CD4-positive, alpha-beta T cell treated with Interleukin-17A for 4 hours (primary cell): ENCODE results near the gene ITGA1.
"Not testable (repeated sequence)": the region's sequence is repeated elsewhere in the genome, so short reads cannot be mapped to it uniquely, and the experiment has no call there.

Experiments
- DNase-seq: peaks from one replicate; pipeline ENCODE4 v3.0.0-alpha.2; 2020; ENCODE audit warnings: mixed read lengths

ITGA1 gene

GRCh38 chr5:52802974-52803336 is 15.2 kb downstream of the ITGA1 start:
- no peak for DNase-seq

GRCh38 chr5:52804387-52804791 is 16.7 kb downstream of the ITGA1 start:
- DNase-seq = no peak

GRCh38 chr5:52804981-52805380 is 17.3 kb downstream of the ITGA1 start:
- no peak for DNase-seq

DNA sequence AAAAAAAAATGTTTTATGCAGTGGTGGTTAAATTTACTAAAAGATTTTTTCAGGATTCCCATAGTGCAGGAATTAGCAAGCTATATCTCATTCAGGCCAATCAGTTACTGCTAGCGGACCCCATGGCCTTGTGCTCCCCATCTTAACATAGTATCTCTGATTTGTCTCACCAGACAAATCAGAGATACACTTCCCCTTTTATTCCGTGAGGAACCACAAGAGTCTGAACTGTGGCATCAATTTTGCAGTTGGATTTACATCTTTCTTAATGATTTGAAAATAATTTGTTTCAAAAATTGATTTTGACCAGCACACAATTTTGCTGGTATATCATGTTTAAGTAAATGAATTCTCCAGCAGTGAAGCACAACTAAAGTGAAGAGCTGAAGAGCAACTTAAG is 17.9 kb downstream of the ITGA1 start:
- DNase-seq = no peak

DNA sequence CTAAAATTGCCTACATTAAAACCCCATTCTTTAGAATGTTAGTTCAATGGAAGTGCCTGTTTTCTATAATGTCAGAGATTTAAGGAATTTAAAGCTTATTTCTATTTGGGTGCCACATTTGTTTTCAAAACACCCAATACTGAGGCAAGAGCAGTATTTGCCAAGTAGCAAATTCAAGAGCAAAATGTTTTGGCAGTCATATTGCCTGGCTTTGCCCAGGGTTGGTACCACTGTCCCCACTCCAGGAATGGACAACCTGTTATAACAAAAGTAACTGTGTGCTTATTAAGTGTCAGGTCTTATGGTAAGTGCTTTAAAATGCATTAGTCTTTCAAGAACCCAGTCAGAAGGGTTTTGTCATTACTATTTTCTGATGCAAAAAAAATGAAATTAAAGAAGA is 19.3 kb downstream of the ITGA1 start:
- no peak for DNase-seq

DNA sequence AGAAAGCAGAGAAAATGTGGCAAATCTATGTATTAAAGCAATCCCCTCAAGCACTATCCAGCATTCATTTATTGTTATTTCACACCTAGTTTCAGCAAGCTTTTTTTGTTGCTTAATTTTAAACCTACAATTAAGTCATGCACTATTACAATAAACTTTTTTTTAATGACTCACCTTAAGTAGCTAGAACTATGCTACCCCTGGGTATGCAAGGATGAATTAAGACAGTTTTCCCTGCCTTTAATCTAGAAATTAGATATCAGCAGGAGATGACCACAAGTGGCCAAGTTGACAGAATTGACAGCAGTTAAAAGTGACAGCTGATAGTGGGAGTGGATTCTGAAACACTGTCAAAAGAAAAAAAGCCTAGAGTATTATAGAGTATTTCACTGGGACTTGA is 20.0 kb downstream of the ITGA1 start:
- DNase-seq = no peak

- DNase-seq = no peak
Measured at GRCh38 chr5:52808316-52808901, 20.7 kb downstream of the ITGA1 start.

- no peak for DNase-seq
Measured at GRCh38 chr5:52809884-52810283, 22.2 kb downstream of the ITGA1 start.

- no peak for DNase-seq
Measured at GRCh38 chr5:52810426-52810825, 22.7 kb downstream of the ITGA1 start.

DNA sequence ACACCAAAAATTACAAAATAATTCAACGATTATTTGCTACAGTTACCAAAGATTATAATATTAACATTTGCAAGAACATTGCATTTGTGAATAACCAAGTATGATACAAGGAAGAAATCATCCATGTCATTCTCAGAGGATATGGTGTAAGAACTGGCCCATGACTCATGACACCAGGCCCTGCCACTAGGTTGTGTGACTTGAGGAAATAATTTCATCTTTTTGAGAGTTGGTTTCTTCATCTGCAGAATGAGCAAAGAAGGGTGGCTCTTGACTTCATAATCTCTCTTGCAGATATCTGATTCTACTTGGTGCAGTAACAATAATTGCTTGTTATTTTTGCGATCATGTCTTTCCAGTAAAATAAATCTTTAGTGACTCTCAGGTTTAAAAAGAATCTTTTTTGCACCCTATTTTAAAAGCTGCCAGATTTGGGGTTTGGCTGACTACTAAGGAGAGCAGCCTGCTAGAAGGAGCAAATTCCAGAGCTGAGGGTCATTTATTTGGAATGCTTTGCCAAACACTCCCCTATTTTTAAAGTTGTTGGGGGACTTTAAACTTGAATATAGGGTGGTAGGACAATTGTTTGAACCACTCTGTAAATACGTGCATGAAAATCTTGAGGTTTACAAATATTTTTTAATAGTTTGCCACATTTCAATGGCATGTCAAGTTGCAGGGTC is 23.5 kb downstream of the ITGA1 start:
- no peak for DNase-seq

GRCh38 chr5:52814352-52815148 is 26.8 kb downstream of the ITGA1 start:
- no peak for DNase-seq

- DNase-seq = no peak
Measured at GRCh38 chr5:52817818-52818217, 30.1 kb downstream of the ITGA1 start.

- no peak for DNase-seq
Measured at GRCh38 chr5:52818360-52818759, 30.6 kb downstream of the ITGA1 start.

DNA sequence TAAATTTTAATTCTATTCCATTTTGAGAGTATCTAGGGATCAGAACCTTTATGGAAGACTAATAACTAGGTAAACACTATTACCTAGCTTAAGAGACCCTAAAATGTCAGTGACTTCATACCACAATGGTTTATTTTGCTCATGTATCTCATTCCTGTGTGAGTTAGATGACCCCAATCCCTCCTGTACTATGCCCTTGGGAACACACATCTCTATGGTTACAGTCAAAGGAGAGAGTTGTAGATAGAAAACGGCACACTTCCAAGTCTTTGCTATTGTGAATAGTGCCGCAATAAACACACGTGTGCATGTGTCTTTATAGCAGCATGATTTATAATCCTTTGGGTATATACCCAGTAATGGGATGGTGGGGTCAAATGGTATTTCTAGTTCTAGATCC is 31.1 kb downstream of the ITGA1 start:
- DNase-seq = not testable (repeated sequence)

DNA sequence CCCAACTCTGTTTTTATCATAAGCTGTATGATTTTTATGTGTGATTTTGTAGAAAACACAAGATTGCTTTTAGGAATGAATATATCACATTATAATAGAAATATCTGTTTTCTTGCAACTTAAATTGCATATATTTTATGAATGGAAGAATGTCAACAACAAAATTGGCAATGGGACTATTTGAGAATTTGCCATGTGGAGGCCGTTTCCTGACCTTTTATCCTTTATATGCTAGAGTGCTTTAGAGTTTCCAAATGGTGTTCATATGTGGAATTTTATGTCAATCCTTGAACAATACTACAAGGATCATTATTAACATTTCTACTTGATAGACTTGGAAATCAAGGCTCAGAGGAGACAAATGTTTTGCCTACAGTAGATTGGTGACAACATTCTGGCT is 34.2 kb downstream of the ITGA1 start:
- DNase-seq = no peak

GRCh38 chr5:52822437-52822836 is 34.7 kb downstream of the ITGA1 start:
- no peak for DNase-seq

DNA sequence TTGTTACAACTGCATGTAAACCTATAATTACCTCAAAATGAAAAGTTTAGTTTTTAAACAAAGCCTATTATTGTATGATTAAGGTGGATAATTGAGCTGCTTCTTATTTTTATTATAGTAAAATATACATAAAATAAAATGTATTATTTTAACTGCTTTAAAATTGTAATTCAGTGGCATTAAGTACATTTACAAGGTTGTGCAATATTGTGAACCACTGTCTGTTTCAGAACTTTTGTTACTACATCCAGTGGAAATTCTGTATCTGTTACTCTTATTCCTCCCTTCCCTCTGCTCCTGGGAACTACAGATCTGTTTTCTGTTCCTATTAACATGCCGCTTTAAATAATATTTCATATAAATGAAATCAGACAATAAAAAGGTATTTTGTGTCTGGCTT is 37.1 kb downstream of the ITGA1 start:
- no peak for DNase-seq

GRCh38 chr5:52825826-52826225 is 38.1 kb downstream of the ITGA1 start:
- DNase-seq = no peak

DNA sequence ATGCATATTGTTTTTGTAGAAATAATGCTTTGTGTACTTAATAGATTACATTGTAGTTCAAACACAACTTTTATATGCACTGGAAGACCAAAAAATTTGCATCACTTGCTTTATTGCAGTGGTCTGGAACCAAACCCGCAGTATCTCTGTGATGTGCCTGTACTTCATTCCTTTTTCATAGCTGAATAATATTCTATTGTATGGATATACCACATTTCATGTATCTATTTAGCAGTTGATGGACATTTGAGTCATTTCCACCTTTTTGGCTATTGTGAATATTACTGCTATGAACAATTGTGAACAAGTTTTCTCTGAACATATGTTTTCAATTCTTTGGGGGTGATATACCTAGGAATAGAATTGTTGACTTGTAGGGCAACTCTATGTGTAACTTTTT is 40.1 kb downstream of the ITGA1 start:
- no peak for DNase-seq

- DNase-seq = no peak
Measured at GRCh38 chr5:52829664-52830063, 41.9 kb downstream of the ITGA1 start.

DNA sequence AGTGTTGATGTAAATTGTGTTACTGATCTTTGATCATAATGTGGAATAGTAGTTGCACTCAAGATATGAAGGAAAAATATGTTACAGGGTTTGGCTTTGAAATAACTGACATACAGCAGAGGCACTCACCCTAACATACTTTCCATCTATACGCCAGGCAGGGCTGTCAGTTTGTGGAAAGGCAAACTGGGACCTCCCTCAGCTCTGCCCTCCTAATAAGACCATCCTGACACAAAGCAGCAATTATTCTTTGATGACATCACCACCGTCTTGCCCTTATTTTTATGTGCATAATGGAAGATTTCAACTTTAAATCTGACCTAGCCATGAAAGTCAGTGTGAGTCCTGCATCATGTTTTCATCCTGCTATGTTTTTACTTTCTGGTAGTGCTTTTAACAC is 42.9 kb downstream of the ITGA1 start:
- DNase-seq = no peak

- DNase-seq = no peak
Measured at GRCh38 chr5:52831786-52832511, 44.2 kb downstream of the ITGA1 start.

GRCh38 chr5:52834320-52834719 is 46.6 kb downstream of the ITGA1 start:
- DNase-seq = no peak

GRCh38 chr5:52837068-52837467 is 49.4 kb downstream of the ITGA1 start:
- no peak for DNase-seq
